GM18498 (cell line): ENCODE results near the gene LEPR.

Source experiments
- ATAC-seq: cut with Tn5 transposase; IDR thresholded peaks from one replicate; pipeline ENCODE4 v1.9.1; 2021; ENCODE audit warnings: mild to moderate bottlenecking, moderate library complexity; ENCODE audit not compliant: unreplicated experiment

Gene LEPR

GRCh38 chr1:65409314-65409713 lies 11.2 kb upstream of the LEPR start:
- ATAC-seq: no peak

GRCh38 chr1:65409816-65410326 lies 10.6 kb upstream of the LEPR start:
- ATAC-seq: no peak

GRCh38 chr1:65412256-65412983 lies 8.0 kb upstream of the LEPR start:
- no peak for ATAC-seq

DNA sequence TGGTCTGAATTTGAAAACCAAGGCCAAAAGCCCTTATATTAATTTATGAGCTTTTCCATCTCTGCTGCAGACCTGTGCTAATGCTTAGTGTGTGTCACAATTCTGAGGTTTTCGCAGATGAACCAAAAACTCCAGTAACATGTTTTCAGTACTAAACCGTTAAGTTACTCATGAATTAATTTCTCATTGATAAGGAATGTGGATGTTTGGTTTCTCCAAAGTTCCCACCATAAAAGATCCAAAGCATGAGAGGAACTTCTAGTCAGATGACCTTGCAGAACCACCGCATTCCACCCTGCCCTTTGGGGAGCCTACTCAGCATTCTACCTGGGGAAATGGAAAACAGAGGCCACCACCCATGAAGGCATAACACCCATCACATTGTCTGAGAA lies 7.5 kb upstream of the LEPR start:
- no peak for ATAC-seq

- no peak for ATAC-seq
Measured at GRCh38 chr1:65414538-65414937, 5.9 kb upstream of the LEPR start.

DNA sequence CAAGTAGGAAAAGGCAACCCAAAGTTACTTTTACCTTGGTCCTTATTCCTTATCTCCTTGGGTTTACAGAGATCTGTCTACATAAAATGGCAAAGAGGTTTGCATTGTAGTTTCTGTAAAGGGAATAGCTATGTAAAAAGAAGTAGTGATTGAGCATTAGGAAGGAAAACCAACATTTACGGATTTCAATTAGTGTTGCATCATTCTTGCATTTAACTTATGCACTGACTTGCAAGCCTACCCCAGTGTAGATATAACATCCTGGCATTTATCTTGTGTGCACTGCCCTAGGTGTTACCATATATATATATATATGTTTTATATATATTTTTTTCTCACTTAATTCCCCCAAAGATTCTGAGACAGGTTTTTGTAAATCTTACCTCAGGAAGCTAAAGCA lies 3.7 kb upstream of the LEPR start:
- ATAC-seq: no peak

DNA sequence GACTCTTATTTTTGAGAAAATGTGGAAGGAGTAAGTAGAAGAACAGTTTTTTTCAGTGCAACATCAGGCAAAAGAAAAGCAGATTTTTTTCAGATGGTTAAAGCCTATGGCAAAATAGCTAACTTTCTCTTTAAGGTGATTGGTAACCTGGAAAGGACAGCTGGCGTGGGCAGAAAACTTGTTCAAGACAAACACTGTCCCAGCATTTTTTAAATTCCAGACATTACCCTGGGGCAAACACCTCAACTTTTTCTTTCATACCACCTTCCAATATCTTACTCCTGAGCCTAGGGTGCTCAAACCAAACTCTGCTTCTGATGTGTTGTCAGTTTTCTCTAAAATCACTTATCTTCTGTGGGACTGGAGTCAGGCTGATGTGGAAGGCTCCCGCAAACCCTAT lies 2.7 kb upstream of the LEPR start:
- ATAC-seq: no peak

DNA sequence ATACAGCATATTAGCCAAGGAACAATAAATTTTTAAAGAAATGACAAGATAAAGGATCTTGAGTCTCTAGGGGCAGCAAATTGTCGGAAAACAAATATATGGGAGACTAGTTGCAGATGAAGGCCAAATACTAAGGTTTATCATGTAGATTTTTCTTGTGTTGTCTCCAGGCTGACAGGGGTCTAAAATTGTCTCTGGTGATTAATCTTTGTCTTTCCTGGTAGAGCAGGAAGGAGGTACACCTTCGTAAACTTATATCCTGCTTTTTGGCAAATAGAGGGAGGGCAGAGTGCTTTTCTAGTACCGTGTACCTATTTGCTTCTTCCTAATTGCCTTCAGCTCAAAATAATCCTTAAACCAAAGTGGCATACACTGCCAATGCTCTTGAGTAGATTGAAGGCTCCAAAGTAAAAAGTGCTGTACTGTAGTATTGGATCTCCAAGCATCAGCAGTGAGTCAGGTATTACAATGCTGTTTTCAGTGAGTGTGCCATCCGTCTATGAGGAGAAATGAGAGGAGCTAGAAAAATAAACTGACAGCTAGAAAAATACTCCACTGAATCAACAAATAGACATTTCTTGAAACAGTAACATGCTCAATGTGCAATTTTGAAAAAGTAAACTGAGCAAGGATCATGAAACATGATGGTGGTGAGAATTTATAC lies 1.8 kb upstream of the LEPR start:
- no peak for ATAC-seq

DNA sequence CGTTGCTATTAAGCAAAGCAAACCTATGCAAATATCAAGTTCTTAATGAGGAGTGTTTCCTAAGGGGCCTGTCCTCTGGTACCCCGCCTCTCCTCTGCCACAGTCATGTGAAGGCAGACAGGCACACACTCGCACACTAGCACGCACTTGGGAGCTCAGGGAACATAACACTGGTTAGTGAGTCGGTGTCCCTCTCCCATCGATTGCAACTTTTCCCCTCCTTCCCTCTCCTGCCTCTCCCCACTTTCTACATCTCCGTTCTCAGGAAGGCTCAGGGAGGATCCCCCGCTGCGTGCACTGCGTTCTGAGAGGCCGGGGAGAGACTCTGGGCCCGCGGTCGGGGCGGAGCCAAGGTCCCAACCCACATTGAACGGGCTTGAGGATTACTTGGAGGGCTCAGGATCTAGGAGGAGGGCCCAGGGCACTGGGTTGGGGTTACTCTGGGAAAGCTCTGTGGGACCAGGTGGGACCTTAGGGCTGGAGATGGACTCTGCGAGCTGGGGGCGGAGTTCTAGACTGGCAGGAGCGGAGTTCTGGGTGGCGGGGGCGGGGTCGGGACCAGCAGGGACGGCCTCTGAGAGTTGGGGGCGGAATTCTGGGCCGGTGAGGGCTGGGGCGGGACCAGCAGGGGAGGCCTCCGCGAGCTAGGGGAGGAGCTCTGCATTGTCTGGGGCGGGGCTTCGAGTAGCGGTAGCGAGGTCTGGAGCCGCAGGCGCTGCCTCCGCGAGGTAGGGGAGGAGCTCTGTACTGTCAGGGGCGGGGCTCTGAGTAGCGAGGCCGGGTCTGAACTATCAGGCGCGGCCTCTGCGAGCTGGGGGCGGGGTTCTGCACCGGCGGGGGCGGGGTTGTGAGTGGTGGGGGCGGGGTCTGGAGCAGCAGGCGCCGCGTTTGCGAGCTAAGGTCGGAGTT lies 533 bp upstream of the LEPR start:
- ATAC-seq: peak; percentile 94

- ATAC-seq: no peak
Measured at GRCh38 chr1:65421351-65422025, 1.0 kb downstream of the LEPR start.

DNA sequence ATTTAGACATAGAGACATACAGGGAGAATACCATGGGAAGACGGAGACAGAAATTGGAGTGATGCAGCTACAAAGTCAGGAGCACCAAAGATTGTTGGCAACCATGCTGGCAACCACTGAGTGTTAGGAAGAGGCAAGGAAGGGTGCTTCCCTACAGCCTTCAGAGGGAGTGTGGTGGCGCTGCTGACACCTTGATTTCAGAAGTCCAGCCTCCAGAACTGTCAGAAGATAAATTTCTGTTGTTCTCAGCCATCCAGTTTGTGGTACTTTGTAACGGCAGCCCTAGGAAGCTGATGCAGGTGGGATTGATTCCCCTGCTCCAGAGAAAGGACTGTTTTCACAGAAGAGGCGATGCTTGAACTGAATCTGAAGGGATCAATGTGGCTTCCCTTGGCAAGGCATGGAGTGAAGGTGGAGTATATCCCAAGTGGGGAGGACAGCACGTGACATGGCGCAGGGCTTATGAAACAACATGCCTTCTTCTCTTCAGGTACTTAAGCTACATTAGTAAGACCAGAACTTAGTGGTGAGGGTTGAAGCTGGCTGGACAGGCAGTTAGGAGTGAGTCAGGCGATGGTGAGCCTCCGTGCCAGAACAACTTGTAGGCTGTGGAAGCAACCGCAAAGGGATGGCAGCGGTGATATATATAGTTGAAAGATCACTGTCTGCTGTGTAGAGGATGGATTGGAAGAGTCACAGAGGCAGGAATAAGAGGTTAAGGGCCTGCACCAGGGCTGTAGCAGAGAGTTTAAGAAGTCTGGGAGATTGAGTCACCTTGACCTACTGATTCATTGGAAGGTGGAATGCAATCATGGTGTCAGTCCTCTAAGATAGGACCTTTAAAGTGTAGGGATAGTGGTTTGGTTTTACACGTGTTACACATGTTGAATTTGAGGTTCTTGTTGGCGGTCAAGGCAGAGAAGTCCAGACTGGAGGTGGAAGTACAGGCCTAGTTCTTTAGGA lies 2.1 kb downstream of the LEPR start:
- no peak for ATAC-seq

- no peak for ATAC-seq
Measured at GRCh38 chr1:65423884-65424572, 3.6 kb downstream of the LEPR start.

DNA sequence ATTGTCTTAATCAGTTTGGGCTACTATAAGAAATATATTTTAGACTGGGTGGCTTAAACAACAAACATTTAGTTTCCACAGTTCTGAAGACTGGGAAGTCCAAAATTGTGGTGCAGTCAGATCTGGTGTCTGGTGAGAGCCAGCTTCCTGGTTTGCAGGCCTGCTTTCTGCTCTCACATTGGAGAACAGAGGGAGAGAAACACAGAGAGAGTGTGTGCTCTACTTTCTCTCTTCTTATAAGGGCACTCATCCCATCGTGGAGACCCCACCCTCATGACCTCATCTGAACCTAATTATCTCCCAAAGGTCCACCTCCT lies 4.1 kb downstream of the LEPR start:
- ATAC-seq: no peak

DNA sequence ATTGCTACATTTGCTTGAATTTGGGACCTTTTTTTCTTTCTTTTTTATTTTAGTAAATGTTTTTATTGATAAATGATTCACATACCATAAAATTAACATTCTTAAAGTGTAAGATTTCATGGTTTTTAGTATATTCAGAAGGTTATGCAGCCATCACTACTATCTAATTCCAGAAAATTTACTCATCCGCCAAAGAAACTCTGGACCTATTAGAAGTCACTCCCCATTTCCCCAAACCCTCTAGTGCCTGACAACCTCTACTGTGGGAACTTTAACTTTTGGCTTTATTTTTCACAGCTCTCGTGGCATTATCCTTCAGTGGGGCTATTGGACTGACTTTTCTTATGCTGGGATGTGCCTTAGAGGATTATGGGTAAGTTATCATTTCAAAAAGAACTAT lies 4.5 kb downstream of the LEPR start:
- no peak for ATAC-seq

- ATAC-seq: no peak
Measured at GRCh38 chr1:65425697-65426096, 5.2 kb downstream of the LEPR start.

- no peak for ATAC-seq
Measured at GRCh38 chr1:65429078-65429477, 8.6 kb downstream of the LEPR start.

- ATAC-seq: no peak
Measured at GRCh38 chr1:65429806-65430205, 9.3 kb downstream of the LEPR start.

- ATAC-seq: no peak
Measured at GRCh38 chr1:65431111-65431705, 10.7 kb downstream of the LEPR start.

DNA sequence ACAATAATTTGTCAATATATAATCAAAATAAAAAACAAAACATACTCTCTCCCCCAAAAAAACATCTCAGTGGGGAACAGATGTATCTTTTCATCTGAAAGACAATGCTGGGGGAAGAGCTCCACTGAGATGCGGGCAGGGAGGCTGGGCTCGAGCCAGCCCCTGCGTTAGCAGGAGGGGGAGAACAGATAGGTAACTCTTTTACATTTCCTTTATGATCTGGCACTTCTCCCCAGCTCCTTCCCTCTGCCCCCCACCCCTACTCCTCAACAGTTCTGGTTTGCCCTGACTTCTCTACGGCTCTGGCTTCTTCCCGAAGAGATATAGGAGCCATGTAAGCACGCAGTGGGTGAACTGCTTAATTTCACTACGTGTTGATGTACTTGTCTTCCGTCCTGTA lies 12.4 kb downstream of the LEPR start:
- ATAC-seq: no peak
